H1 (cell line): ENCODE data around the gene ESRP2.

ENCODE experiments used
- CREB1 ChIP-seq: IDR thresholded peaks from 2 replicates; pipeline ENCODE4 v1.6.1; 2012; ENCODE audit warnings: inconsistent platforms
- CTCF ChIP-seq, 3 experiments: IDR thresholded peaks; 1 replicate in 2 of 3; 2 replicates in 1 of 3; pipeline versions ENCODE4 v1.5.1 to v1.6.1; 2011; ENCODE audit warnings: low read length in 3 of 3, mild to moderate bottlenecking in 3 of 3, inconsistent platforms in 2 of 3, low read depth in 1 of 3, moderate library complexity in 1 of 3; ENCODE audit not compliant: insufficient read depth in 1 of 3; ENCODE audit errors: control extremely low read depth in 1 of 3
- EGR1 ChIP-seq: IDR thresholded peaks from 2 replicates; pipeline ENCODE4 v1.6.1; 2011; ENCODE audit warnings: low read depth, low read length, borderline replicate concordance
- FOSL1 ChIP-seq: IDR thresholded peaks from 2 replicates; pipeline ENCODE4 v1.6.1; 2011; ENCODE audit warnings: mild to moderate bottlenecking, low read depth, low read length, moderate library complexity; ENCODE audit not compliant: insufficient read depth
- HDAC6 ChIP-seq: IDR thresholded peaks from one replicate; pipeline ENCODE4 v1.7.1; 2012; ENCODE audit warnings: low read depth, mild to moderate bottlenecking, inconsistent platforms, low read length, moderate library complexity
- JUND ChIP-seq: IDR thresholded peaks from 2 replicates; pipeline ENCODE4 v1.6.1; 2011; ENCODE audit warnings: mild to moderate bottlenecking, improper control_type of control experiment, low read length
- POLR2A ChIP-seq, 2 experiments: IDR thresholded peaks; 1 replicate in 1 of 2; 2 replicates in 1 of 2; pipeline ENCODE4 v1.6.1; 2011; ENCODE audit warnings: low read depth in 2 of 2, low read length in 2 of 2, mild to moderate bottlenecking in 2 of 2; ENCODE audit errors: control extremely low read depth in 1 of 2
- POLR2AphosphoS5 ChIP-seq: IDR thresholded peaks from 2 replicates; pipeline ENCODE4 v1.6.1; 2011; ENCODE audit warnings: low read depth, low read length
- RFX5 ChIP-seq: IDR thresholded peaks from 2 replicates; pipeline ENCODE4 v1.6.1; 2011; ENCODE audit warnings: low read depth, low read length, improper control_type of control experiment, borderline replicate concordance
- SP1 ChIP-seq: IDR thresholded peaks from 2 replicates; pipeline ENCODE4 v1.6.1; 2011; ENCODE audit warnings: low read depth, low read length
- SUZ12 ChIP-seq: fragments of 200-600 bp; sonication (generic); IDR thresholded peaks from 2 replicates; pipeline ENCODE4 v1.6.1; 2012; ENCODE audit warnings: mild to moderate bottlenecking, inconsistent platforms, low read length, moderate library complexity, mixed read lengths
- TAF1 ChIP-seq: IDR thresholded peaks from 2 replicates; pipeline ENCODE4 v1.6.1; 2011; ENCODE audit warnings: mild to moderate bottlenecking, low read depth, low read length
- USF2 ChIP-seq: IDR thresholded peaks from 2 replicates; pipeline ENCODE4 v1.6.1; 2011; ENCODE audit warnings: low read length, improper control_type of control experiment
- YY1 ChIP-seq: IDR thresholded peaks from 2 replicates; pipeline ENCODE4 v1.6.1; 2011; ENCODE audit warnings: low read depth, mild to moderate bottlenecking, low read length

- TF ChIP-seq YY1 (no peak), POLR2AphosphoS5 (no peak), CTCF (IDR thresholded peaks at IDR 0.05; ENCODE audit: control extremely low read depth in 1 of 3, insufficient read depth in 1 of 3, low read depth in 1 of 3, low read length in 3 of 3) (no peak), CREB1 (no peak), HDAC6 (no peak), USF2 (no peak), POLR2A (IDR thresholded peaks at IDR 0.05; ENCODE audit: control extremely low read depth in 1 of 2, low read depth in 2 of 2, low read length in 2 of 2) (no peak), SP1 (no peak), EGR1 (no peak), FOSL1 (no peak), TAF1 (no peak), RFX5 (no peak), SUZ12 (no peak), JUND (no peak)
Observed at GRCh38 chr16:68247932-68248331, 12.0 kb upstream of the ESRP2 start.
